Prostate gland (tissue), 2 donors: Measurements from ENCODE around the gene NDUFB5. TPM values are rescaled to one million over a fixed set of nuclear protein-coding genes. Genes with fewer than 3 reads are reported as not detected.

Experiments
- DNase-seq: peaks from one replicate; pipeline ENCODE4 v3.0.0-alpha.2; 2019; ENCODE audit warnings: low spot score
- H3K27ac ChIP-seq, 2 donors: fragments of 200-600 bp; sonication (generic); 2 replicates each; pipeline ENCODE4 v1.5.1; 2017 to 2019
- H3K27me3 ChIP-seq: fragments of 200-600 bp; sonication (generic); replicated peaks from 2 replicates; pipeline ENCODE4 v1.5.1; 2019; ENCODE audit not compliant: insufficient read depth
- H3K36me3 ChIP-seq, 2 donors: fragments of 200-600 bp; sonication (generic); 1 replicate in 1 of 2; 2 replicates in 1 of 2; pipeline versions ENCODE4 v1.5.1 to v1.8.1; 2017 to 2019
- H3K4me1 ChIP-seq: fragments of 200-600 bp; sonication (generic); replicated peaks from 2 replicates; pipeline ENCODE4 v1.5.1; 2019
- H3K4me3 ChIP-seq, 2 donors: fragments of 200-600 bp; sonication (generic); 2 replicates each; pipeline ENCODE4 v1.5.1; 2017 to 2019
- H3K9me3 ChIP-seq: fragments of 200-600 bp; sonication (generic); 2 replicates; pipeline ENCODE4 v1.5.1; 2017
- CTCF ChIP-seq, 4 experiments: fragments of 200-600 bp in 2 of 4; fragments of 450-650 bp in 2 of 4; sonication (generic) in 2 of 4; IDR thresholded peaks; 1 replicate in 3 of 4; 2 replicates in 1 of 4; pipeline ENCODE4 v1.5.1; 2016 to 2019; ENCODE audit warnings: antibody characterized with exemption in 4 of 4, mild to moderate bottlenecking in 2 of 4, moderate library complexity in 2 of 4
- POLR2A ChIP-seq: fragments of 450-650 bp; IDR thresholded peaks from one replicate; pipeline ENCODE4 v1.6.1; 2016; ENCODE audit warnings: antibody characterized with exemption, mild to moderate bottlenecking
- POLR2AphosphoS5 ChIP-seq: sonication (generic); formaldehyde crosslinking; IDR thresholded peaks from one replicate; pipeline ENCODE4 v1.6.1; 2017; ENCODE audit warnings: antibody characterized with exemption
- WGBS: methylation state at CpG from one replicate; pipeline ENCODE4 v1.1.5; 2018; 5-methylcytosine and 5-hydroxymethylcytosine counted together
- intact Hi-C: fragments of 100-400 bp; cut with DNase I; formaldehyde crosslinking; loops from one replicate; pipeline ENCODE4 v1.14.2; 2022
- total RNA-seq, 2 donors: library from RNA; depleted of rRNA; stranded (reverse); fragments of >200 nt; gene quantifications; one replicate each; pipeline ENCODE4 v1.1.0, GENCODE V29; 2016

Gene NDUFB5
- total RNA-seq, 2 donors from 2014 or later = 75.9 to 122 TPM

GRCh38 chr3:179658606-179659005 is 54.0 kb downstream of the NDUFB5 start:
- no peak for TF ChIP-seq POLR2A
- TF ChIP-seq CTCF (IDR thresholded peaks at IDR 0.05) = no peak
- TF ChIP-seq POLR2AphosphoS5 = no peak
- no peaks in the 10 kb centered on the region for H3K9me3 ChIP-seq
- 91% methylated on average over 2 of the region's 2 CpGs for WGBS
- no peak overlapping the region for H3K27ac ChIP-seq
- H3K27me3 ChIP-seq = no peaks in the 10 kb centered on the region
- intact Hi-C loops = no loop called here
- H3K36me3 ChIP-seq = no peaks in the 10 kb centered on the region
- no peak overlapping the region for H3K4me3 ChIP-seq
- no peak for DNase-seq
- H3K4me1 ChIP-seq = no peaks in the 10 kb centered on the region

DNA sequence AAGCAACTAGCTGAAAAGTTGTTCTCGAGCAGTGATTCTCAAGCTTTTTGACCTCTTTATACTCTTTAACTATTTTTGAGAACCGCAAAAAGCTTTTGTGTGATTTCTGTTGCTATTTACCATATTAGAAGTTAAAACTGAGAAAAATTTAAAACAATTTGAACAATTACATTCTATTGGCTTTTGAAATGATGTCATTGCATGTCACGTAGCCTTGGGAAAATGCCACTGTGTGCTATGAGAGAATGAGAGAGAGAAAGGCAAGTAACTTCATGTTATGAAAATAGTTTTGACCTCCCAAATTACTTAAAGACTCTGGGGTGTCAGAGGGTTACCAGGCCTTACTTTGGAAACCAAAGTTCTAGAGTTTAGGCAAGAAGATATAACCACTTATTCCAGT is 56.3 kb downstream of the NDUFB5 start:
- intact Hi-C loops = no loop called here
- WGBS = 77% methylated on average over 3 of the region's 3 CpGs
- DNase-seq = no peak
- Histone ChIP-seq H3K9me3 (no peaks in the 10 kb centered on the region), H3K36me3 (no peaks in the 10 kb centered on the region), H3K27me3 (no peaks in the 10 kb centered on the region), H3K27ac (no peak overlapping the region), H3K4me1 (no peaks in the 10 kb centered on the region), H3K4me3 (no peak overlapping the region)
- TF ChIP-seq POLR2A (no peak), CTCF (IDR thresholded peaks at IDR 0.05) (no peak), POLR2AphosphoS5 (no peak)

DNA sequence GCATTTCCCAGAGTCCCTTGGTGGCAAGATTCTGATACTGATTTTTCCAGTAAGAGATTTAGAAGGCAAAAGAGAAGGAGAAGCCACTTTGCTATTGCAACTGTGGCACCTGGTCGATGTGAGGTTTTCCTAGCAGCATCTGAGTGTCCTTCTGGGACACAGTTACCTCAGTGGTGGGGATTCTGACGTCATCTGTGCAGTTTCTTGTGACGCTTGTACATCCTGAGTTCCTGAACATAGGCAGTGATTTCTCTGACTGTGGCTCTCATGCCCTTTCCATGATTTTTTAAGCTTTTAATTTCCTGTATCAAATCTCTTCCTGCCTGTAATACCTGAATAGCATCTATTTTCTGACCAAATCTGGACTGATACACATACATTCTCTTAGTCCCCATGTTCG is 57.2 kb downstream of the NDUFB5 start:
- no peaks in the 10 kb centered on the region for H3K9me3 ChIP-seq
- no peak overlapping the region for H3K4me3 ChIP-seq
- no peak for DNase-seq
- H3K36me3 ChIP-seq = no peaks in the 10 kb centered on the region
- no peaks in the 10 kb centered on the region for H3K27me3 ChIP-seq
- WGBS = 81% methylated on average over 4 of the region's 4 CpGs
- no peaks in the 10 kb centered on the region for H3K4me1 ChIP-seq
- TF ChIP-seq POLR2AphosphoS5 (no peak), POLR2A (no peak), CTCF (IDR thresholded peaks at IDR 0.05) (no peak)
- no peak overlapping the region for H3K27ac ChIP-seq
- intact Hi-C loops = no loop called here

- Histone ChIP-seq H3K4me3 (no peak overlapping the region), H3K36me3 (no peaks in the 10 kb centered on the region), H3K9me3 (no peaks in the 10 kb centered on the region), H3K4me1 (no peaks in the 10 kb centered on the region), H3K27ac (no peak overlapping the region), H3K27me3 (no peaks in the 10 kb centered on the region)
- TF ChIP-seq CTCF (IDR thresholded peaks at IDR 0.05) (no peak), POLR2A (no peak), POLR2AphosphoS5 (no peak)
- DNase-seq = no peak
- WGBS = 59% methylated on average over 1 of the region's 1 CpG
- intact Hi-C loops = no loop called here
Observed at GRCh38 chr3:179663093-179663492, 58.5 kb downstream of the NDUFB5 start.

DNA sequence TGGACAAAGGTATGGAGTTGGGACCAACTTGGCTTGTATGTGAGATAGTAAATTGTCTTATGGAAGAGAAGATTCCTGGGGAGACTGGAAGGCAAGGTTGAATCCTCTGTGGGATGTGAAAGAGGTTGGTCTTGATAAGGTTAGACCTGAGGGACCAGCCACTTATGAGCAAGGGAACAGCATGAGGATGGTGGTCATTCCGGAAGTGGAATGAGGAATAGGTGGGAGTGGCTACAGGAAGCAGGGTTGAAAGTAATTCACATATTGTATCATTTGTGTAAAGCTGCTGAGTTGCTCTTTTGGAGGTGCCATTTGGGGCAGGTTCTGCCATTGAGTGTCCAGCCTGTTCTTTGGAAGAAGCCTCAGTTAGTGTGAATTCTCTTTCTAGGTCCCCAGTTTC is 61.4 kb downstream of the NDUFB5 start:
- no peaks in the 10 kb centered on the region for H3K27me3 ChIP-seq
- WGBS = 76% methylated on average over 1 of the region's 1 CpG
- no peak overlapping the region for H3K27ac ChIP-seq
- TF ChIP-seq POLR2AphosphoS5 = no peak
- no peaks in the 10 kb centered on the region for H3K4me1 ChIP-seq
- H3K9me3 ChIP-seq = no peaks in the 10 kb centered on the region
- intact Hi-C loops = no loop called here
- no peak overlapping the region for H3K4me3 ChIP-seq
- H3K36me3 ChIP-seq = no peaks in the 10 kb centered on the region
- DNase-seq = no peak
